Measurements from ENCODE around the gene GFRA1.

- TF ChIP-seq MAX (IDR thresholded peaks at IDR 0.05) (no peak), SIN3A (conservative IDR thresholded peaks at IDR 0.05 in 1 of 2, IDR thresholded peaks at IDR 0.05 in 1 of 2; ENCODE audit: low read depth in 1 of 2, low read length in 2 of 2) (no peak), POLR2AphosphoS5 (IDR thresholded peaks at IDR 0.05; ENCODE audit: low read depth, low read length) (no peak), EP300 (IDR thresholded peaks at IDR 0.05; ENCODE audit: borderline replicate concordance in 1 of 2, low read depth in 2 of 2, low read length in 2 of 2) (no peak), EGR1 (IDR thresholded peaks at IDR 0.05; ENCODE audit: borderline replicate concordance, low read depth, low read length) (no peak), NRF1 (IDR thresholded peaks at IDR 0.05; ENCODE audit: low read depth, low read length) (no peak), CHD1 (IDR thresholded peaks at IDR 0.05; ENCODE audit: low read depth, low read length) (no peak)
- TF ChIP-seq, protein P1, sequence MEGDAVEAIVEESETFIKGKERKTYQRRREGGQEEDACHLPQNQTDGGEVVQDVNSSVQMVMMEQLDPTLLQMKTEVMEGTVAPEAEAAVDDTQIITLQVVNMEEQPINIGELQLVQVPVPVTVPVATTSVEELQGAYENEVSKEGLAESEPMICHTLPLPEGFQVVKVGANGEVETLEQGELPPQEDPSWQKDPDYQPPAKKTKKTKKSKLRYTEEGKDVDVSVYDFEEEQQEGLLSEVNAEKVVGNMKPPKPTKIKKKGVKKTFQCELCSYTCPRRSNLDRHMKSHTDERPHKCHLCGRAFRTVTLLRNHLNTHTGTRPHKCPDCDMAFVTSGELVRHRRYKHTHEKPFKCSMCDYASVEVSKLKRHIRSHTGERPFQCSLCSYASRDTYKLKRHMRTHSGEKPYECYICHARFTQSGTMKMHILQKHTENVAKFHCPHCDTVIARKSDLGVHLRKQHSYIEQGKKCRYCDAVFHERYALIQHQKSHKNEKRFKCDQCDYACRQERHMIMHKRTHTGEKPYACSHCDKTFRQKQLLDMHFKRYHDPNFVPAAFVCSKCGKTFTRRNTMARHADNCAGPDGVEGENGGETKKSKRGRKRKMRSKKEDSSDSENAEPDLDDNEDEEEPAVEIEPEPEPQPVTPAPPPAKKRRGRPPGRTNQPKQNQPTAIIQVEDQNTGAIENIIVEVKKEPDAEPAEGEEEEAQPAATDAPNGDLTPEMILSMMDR (IDR thresholded peaks at IDR 0.05; ENCODE audit: control extremely low read depth in 1 of 3, insufficient read depth in 1 of 3, low read depth in 1 of 3, low read length in 3 of 3) = no peak
- TF ChIP-seq, protein P2, sequence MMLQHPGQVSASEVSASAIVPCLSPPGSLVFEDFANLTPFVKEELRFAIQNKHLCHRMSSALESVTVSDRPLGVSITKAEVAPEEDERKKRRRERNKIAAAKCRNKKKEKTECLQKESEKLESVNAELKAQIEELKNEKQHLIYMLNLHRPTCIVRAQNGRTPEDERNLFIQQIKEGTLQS (IDR thresholded peaks at IDR 0.05; ENCODE audit: insufficient read depth, low read depth, low read length) = no peak
Measured at GRCh38 chr10:116155191-116155590, 117.8 kb downstream of the GFRA1 start.
